GM21390 (cell line): ENCODE results near the gene XYLT1.
"Not testable (repeated sequence)": the region's sequence is repeated elsewhere in the genome, so short reads cannot be mapped to it uniquely, and the experiment has no call there.

Experiments
- ATAC-seq: cut with Tn5 transposase; IDR thresholded peaks from one replicate; pipeline ENCODE4 v1.9.1; 2021; ENCODE audit not compliant: unreplicated experiment

Gene XYLT1

GRCh38 chr16:17491140-17491662 lies 20.4 kb upstream of the XYLT1 start:
- no peak for ATAC-seq

DNA sequence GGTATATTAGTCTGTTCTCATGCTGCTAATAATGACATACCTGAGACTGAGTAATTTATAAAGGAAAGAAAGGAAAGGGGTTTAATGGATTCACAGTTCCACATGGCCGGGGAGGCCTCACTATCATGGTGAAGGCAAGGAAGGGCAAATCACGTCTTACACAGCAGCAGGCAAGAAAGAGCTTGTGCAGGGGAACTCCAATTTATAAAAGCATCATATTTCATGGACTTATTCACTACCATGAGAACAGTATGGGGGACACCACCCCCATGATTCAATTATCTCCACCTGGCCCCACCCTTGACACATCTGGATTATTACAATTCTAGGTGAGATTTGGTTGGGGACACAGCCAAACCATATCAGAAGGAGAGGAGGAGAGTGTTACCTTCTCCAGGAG lies 17.7 kb upstream of the XYLT1 start:
- ATAC-seq: no peak

DNA sequence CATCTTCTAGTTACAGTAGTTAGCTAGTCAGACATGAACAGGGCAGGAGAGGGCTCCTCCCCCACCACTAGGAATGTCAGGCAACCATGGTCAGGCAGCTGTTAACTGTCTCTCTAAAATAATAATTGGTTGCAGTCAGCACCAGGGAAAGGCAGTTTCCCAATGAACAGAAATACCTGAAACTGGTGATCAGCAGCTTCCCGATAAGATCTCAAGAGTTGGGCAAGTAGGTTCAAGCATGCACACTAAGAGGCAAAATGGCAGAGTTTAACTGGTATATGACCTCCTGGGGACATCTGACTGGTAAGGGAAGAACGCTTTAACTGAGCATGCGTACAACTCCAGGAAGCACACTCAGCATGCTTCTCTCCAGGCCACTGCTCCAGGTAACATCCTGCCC lies 12.6 kb upstream of the XYLT1 start:
- ATAC-seq: no peak

- ATAC-seq: not testable (repeated sequence)
Observed at GRCh38 chr16:17482341-17482740, 11.6 kb upstream of the XYLT1 start.

GRCh38 chr16:17481736-17482135 lies 11.0 kb upstream of the XYLT1 start:
- no peak for ATAC-seq

- ATAC-seq: not testable (repeated sequence)
Observed at GRCh38 chr16:17477260-17477545, 6.4 kb upstream of the XYLT1 start.

- peak; percentile 73 for ATAC-seq
Observed at GRCh38 chr16:17476414-17477259, 5.9 kb upstream of the XYLT1 start.

DNA sequence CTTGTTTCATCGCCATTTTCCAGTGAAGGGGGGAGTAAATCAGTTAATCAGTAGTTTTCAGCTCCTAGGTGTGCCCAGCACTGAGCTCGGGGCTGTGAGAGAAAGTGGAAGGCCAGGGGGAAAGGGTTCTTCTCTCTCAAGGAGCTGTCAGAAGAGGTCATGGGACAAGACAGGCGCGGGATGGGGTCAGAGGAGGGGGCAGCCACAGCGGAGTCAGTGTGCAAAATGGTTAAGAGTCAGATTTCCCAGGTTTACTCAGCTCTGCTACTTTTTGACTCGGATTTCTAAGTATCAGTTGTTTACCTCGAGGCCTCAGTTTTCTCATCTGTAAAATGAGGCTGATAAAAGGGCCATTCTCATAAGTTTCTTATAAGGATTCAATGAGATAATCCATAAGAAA lies 4.3 kb upstream of the XYLT1 start:
- no peak for ATAC-seq

DNA sequence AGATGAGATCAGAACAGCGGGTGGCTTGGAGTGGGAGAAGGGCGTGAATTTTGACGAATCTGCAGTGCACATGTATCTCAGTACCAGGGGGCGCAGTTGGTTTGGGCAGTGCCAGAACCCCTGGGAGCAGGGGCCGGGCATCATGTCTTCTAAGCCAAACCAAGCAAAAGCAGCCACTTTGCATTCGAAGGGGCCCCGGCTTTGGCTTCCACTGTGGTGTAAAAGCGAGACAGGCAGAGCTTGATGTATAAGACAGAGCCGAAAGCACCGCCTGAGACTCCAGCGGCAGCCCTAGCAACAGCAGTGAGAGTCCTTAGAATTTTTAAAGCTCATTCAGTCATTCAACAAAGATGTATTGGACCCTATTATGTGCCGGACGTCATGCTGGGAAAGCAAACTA lies 3.8 kb upstream of the XYLT1 start:
- ATAC-seq: no peak

DNA sequence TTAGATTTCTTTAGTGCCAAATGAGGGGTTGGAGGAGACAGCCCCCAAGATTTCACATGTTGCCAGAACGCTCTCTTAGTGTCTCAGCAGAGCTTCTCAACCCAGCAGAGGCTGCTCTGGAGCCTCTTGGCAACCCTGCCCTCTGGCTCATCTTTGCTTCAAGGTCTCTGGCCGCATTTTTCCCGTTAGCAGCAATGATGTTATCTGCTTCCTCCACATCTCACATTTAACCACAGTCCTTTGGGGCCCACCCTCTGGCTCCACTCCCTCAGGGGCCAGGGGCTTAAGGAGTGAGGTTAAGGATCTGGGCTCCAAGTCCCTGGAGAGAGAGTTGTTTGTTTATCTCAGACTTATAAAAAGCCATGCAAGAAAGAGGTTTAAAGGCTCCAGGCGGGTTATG lies 3.3 kb upstream of the XYLT1 start:
- no peak for ATAC-seq

GRCh38 chr16:17471719-17472461 lies 1.1 kb upstream of the XYLT1 start:
- ATAC-seq: no peak

GRCh38 chr16:17470182-17470907 lies 415 bp downstream of the XYLT1 start:
- no peak for ATAC-seq

- no peak for ATAC-seq
Observed at GRCh38 chr16:17469741-17470181, 999 bp downstream of the XYLT1 start.

DNA sequence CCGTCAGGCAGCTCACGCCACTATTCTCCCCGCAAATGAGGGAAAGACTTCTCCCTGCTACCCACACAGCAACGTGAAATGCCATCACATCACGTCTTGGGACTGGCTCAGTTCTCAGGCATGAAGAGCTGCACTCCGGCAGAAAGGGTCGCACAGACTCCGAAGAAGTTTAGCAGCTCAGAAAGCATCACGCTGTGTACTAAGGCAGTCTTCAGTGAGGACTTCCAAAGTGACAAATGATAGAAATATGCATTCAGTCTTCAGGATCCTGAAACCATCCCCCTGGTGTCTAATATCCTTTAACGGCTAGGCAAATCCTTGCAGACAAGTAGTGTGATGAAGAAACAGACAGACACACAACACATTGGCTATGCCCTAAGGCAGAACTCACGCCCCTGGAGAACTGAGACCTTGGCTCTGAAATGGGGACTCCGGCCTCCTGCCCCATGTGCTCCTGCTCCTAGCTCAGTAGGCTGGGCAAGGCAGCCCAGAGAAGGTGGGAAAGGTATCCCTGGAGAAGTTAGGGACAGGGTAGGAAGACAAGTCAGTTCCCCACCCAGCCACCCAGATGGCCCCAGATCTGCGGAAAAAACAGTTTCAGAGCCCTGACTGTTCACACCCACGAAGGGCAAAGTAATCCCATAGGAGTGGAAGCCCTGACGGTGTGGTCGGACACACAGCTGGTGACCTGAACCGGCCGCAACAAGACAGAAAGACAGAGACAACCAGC lies 1.6 kb downstream of the XYLT1 start:
- ATAC-seq: no peak

- no peak for ATAC-seq
Observed at GRCh38 chr16:17468611-17469010, 2.1 kb downstream of the XYLT1 start.

DNA sequence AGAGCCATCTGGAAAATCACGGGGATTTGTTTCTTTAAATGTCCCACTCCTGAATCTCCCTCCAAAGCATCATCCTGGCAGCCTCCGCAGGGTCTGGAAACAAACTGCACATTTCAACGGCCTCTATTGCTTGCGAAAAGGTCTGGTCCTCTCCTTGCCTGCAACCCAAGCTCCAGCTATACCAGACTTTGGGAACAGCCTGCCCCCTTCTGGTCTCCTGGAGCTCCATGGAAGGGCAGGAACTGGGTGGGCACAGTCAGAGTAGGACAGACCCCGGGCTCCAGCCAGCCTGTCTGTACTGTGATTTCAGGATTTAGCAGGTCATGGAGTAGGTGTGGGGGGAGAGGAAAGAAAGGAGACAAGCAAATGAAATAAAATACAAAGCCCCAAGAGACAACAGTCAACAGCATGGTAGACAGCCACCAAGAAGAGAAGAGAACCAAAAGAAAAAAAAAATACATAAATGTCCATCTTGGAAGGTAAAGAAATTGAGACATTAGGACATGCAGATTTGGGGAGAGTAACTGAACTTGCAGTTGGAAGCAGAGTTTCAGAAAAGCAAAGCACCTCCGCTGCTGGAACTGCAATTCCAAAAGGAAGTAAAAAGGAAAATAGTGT lies 2.7 kb downstream of the XYLT1 start:
- ATAC-seq: no peak

DNA sequence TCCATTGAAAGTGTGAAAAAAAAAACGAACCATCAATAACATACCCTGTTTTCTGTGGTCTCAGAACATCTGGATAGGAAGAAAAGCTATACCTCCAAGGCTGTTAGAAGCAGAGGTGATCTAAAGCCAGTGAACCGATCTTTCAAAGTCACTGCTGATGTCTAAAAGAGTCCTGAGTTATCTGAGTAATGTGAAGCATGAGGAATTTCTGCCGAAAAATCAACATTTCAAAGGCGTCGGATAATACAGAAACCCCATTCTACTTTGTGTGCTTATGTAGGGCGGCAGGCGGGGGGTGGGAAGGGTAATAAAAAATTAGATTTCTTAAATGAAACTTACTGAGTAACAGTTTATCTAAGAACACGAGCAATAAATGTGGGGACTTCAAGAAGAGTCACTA lies 3.9 kb downstream of the XYLT1 start:
- ATAC-seq: no peak

- no peak for ATAC-seq
Observed at GRCh38 chr16:17465460-17465859, 5.3 kb downstream of the XYLT1 start.

DNA sequence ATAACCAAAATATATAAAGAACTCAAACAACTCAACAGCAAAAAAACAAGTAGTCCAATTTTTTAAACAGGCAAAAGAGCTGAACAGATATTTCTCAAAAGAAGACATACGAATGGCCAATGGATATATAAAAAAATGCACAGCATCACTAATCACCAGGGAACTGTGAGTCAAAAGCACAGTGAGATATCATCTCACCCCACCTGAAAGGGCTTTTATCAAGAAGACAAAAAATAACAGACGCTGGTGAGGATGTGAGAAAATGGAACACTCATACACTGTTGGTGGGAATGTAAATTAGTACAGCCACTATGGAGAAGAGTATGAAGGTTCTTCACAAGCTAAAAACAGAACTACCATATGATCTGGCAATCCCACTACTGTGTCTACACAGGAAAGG lies 7.4 kb downstream of the XYLT1 start:
- no peak for ATAC-seq

GRCh38 chr16:17461951-17462729 lies 8.6 kb downstream of the XYLT1 start:
- ATAC-seq: no peak
